Activated naive CD8-positive, alpha-beta T cell treated with anti-CD3 and anti-CD28 coated beads for 36 hours (primary cell): Measurements from ENCODE around the gene ACOX3. TPM values are rescaled to one million over a fixed set of nuclear protein-coding genes. Genes with fewer than 3 reads are reported as not detected.

Source experiments
- DNase-seq: peaks from one replicate; pipeline ENCODE4 v3.0.0; 2021
- H3K27ac Mint-ChIP-seq: one replicate; pipeline ENCODE4 v1.8.0; 2022; ENCODE audit warnings: mild to moderate bottlenecking, moderate library complexity, mixed read lengths
- H3K27me3 Mint-ChIP-seq: one replicate; pipeline ENCODE4 v1.8.0; 2022; ENCODE audit warnings: mild to moderate bottlenecking, mixed read lengths
- H3K36me3 Mint-ChIP-seq: one replicate; pipeline ENCODE4 v1.8.0; 2021; ENCODE audit warnings: mild to moderate bottlenecking, mixed read lengths
- H3K4me1 Mint-ChIP-seq: one replicate; pipeline ENCODE4 v1.8.0; 2021; ENCODE audit warnings: mixed read lengths
- H3K4me3 Mint-ChIP-seq: one replicate; pipeline ENCODE4 v1.8.0; 2022; ENCODE audit warnings: mild to moderate bottlenecking, moderate library complexity, mixed read lengths
- H3K9me3 Mint-ChIP-seq: one replicate; pipeline ENCODE4 v1.8.0; 2022; ENCODE audit warnings: mixed read lengths
- total RNA-seq, 2 experiments: library from RNA; stranded (reverse); gene quantifications; one replicate each; pipeline ENCODE4 v1.2.3, GENCODE V29; 2021

The ACOX3 gene
- total RNA-seq, 2 experiments from 2014 or later, result 13.9 to 16.4 TPM

- H3K4me3 Mint-ChIP-seq, result no peak overlapping the region
- peaks cover 6% of the 10 kb centered on the region for H3K36me3 Mint-ChIP-seq
- no peak overlapping the region for H3K27ac Mint-ChIP-seq
- H3K27me3 Mint-ChIP-seq, result no peaks in the 10 kb centered on the region
- no peak for DNase-seq
- no peaks in the 10 kb centered on the region for H3K9me3 Mint-ChIP-seq
- H3K4me1 Mint-ChIP-seq, result no peaks in the 10 kb centered on the region
Observed at GRCh38 chr4:8472158-8472688, 31.7 kb upstream of the ACOX3 start.

GRCh38 chr4:8471211-8471875 lies 30.8 kb upstream of the ACOX3 start:
- Mint-ChIP-seq H3K27me3 (no peaks in the 10 kb centered on the region), H3K4me1 (no peaks in the 10 kb centered on the region), H3K36me3 (peaks cover 4% of the 10 kb centered on the region), H3K27ac (no peak overlapping the region), H3K9me3 (no peaks in the 10 kb centered on the region), H3K4me3 (no peak overlapping the region)
- no peak for DNase-seq

DNA sequence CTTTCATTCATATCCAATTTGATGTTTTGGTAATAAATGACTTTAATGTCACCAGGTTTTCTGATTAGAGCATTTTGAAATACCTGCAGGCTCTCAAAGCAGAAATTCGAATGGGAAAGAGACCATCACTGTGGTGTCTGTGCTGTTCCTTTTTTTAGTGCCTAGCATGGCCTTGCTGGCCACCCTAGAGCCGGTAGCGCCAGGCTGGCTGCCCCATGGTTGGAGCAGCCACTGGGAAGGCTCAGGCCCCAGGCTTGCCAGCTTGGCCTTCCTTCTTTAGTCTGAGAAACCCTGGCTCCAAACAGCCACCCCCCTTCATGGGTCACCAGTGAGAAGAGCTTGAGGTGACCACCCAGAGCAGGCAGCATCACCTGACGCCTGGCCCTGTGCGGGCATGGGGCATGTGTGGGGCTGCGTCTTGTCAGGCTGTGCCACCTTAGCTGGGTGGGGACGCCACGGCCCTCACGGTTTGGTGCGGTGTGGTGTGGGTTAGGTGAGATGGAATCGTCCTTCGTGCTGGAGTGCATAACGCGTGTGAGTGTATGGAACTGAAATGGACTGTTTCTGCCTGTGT lies 30.0 kb upstream of the ACOX3 start:
- H3K27ac Mint-ChIP-seq, result no peak overlapping the region
- H3K4me3 Mint-ChIP-seq, result no peak overlapping the region
- no peaks in the 10 kb centered on the region for H3K4me1 Mint-ChIP-seq
- no peak for DNase-seq
- no peaks in the 10 kb centered on the region for H3K27me3 Mint-ChIP-seq
- H3K9me3 Mint-ChIP-seq, result no peaks in the 10 kb centered on the region
- H3K36me3 Mint-ChIP-seq, result peaks cover 4% of the 10 kb centered on the region

GRCh38 chr4:8469550-8469949 lies 29.0 kb upstream of the ACOX3 start:
- Mint-ChIP-seq H3K9me3 (no peaks in the 10 kb centered on the region), H3K27me3 (no peaks in the 10 kb centered on the region), H3K36me3 (peaks cover 8% of the 10 kb centered on the region), H3K4me3 (no peak overlapping the region), H3K4me1 (no peaks in the 10 kb centered on the region), H3K27ac (no peak overlapping the region)
- no peak for DNase-seq

GRCh38 chr4:8468746-8469535 lies 28.4 kb upstream of the ACOX3 start:
- peaks cover 8% of the 10 kb centered on the region for H3K36me3 Mint-ChIP-seq
- H3K4me1 Mint-ChIP-seq, result no peaks in the 10 kb centered on the region
- H3K4me3 Mint-ChIP-seq, result no peak overlapping the region
- no peaks in the 10 kb centered on the region for H3K9me3 Mint-ChIP-seq
- peak; percentile 45 for DNase-seq
- H3K27me3 Mint-ChIP-seq, result no peaks in the 10 kb centered on the region
- no peak overlapping the region for H3K27ac Mint-ChIP-seq

DNA sequence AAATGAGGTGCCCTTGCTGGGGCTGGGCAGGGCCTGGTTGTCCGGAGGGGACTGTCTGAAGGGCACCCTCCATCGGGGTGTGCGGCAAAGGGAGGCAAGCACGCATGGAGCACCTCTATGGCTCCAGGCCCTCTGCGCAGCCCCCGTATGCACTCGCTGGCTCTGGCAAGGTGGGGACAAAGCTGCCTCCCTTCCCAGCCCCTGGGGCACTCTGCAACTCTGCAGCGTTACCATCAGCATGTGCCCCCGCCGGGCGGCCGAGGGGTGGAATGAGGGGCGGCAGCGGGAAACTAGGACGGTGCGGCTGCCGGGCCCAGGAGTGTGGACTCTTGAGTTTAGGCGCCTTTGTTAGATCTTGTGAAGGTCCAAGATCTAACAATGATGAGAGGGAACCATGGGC lies 26.5 kb upstream of the ACOX3 start:
- H3K4me3 Mint-ChIP-seq, result no peak overlapping the region
- no peaks in the 10 kb centered on the region for H3K9me3 Mint-ChIP-seq
- H3K36me3 Mint-ChIP-seq, result peaks cover 9% of the 10 kb centered on the region
- no peaks in the 10 kb centered on the region for H3K27me3 Mint-ChIP-seq
- H3K27ac Mint-ChIP-seq, result no peak overlapping the region
- H3K4me1 Mint-ChIP-seq, result no peaks in the 10 kb centered on the region
- DNase-seq, result no peak

DNA sequence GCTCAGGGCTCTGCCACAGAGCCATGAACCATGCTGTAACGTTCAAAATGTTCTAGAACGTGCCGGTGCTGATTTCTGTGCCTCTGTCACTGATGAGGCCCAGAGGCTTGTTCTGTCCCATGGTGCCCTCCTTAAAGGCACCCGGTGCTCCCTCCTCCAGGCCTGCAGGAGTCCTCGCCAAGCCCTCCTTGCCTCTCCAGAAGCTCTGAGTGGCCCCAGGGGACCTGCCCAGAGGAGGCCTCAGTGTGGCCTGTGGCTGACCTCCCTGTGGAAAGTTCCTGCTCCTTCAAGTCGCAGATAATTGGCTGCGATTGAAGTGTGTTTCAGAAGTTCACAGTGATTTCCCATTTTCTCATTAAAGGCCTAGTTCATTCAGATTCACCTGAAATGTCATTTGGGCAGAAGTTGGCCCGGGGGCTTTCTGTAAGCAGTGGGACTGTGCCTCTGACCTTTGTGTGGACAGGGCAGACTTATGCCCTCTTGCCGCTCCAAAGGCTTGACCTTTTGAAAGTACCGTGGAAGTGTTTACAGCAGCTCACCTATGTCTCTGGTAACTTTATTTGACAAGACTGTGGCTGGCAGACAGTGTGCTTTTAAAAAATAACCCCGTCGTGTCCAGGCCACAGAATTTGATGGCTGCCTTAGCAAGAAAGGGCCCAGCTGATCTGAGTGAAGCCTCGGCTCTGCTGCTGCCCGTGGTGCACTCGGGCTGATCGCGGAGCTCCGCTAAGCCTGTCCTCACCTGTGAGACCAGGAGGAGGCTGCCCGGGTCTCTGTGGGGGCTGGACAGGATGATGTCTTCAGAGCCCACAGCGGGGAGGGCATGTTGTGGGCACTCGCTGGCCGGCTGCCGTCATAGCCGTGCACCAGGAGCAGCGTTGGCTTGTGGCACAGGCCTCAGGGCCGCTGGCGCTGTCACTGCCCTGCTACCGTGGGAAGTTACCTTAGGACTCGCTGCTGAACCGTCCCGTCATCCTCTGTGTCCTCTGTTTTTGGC lies 25.4 kb upstream of the ACOX3 start:
- Mint-ChIP-seq H3K36me3 (peaks cover 11% of the 10 kb centered on the region), H3K4me1 (no peaks in the 10 kb centered on the region), H3K4me3 (no peak overlapping the region), H3K9me3 (no peaks in the 10 kb centered on the region), H3K27ac (no peak overlapping the region), H3K27me3 (no peaks in the 10 kb centered on the region)
- no peak for DNase-seq

GRCh38 chr4:8464381-8464780 lies 23.9 kb upstream of the ACOX3 start:
- Mint-ChIP-seq H3K36me3 (peaks cover 11% of the 10 kb centered on the region), H3K4me1 (no peaks in the 10 kb centered on the region), H3K4me3 (no peak overlapping the region), H3K9me3 (no peaks in the 10 kb centered on the region), H3K27ac (no peak overlapping the region), H3K27me3 (no peaks in the 10 kb centered on the region)
- DNase-seq, result no peak

DNA sequence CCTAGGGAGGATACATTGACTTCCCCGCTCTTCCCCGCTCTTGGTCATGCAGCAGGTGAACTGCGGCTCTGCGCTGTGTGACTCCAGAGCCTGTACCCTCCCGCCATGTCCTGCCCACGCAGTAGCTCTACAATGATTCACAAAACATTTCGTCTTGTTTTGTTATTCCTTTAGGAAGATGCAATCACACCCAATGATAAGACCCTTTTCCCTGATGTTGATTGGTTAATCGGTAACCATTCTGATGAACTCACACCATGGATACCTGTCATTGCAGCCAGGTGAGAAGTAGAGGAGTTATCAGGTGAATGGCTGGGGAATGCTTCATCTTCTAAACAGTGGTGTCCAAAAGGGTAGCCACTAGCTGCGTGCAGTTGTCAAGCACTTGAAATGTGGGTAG lies 23.3 kb upstream of the ACOX3 start:
- Mint-ChIP-seq H3K4me3 (no peak overlapping the region), H3K36me3 (peaks cover 6% of the 10 kb centered on the region), H3K27me3 (no peaks in the 10 kb centered on the region), H3K9me3 (no peaks in the 10 kb centered on the region), H3K27ac (no peak overlapping the region), H3K4me1 (no peaks in the 10 kb centered on the region)
- DNase-seq, result no peak

GRCh38 chr4:8461616-8462015 lies 21.1 kb upstream of the ACOX3 start:
- H3K4me3 Mint-ChIP-seq, result no peak overlapping the region
- DNase-seq, result no peak
- no peaks in the 10 kb centered on the region for H3K4me1 Mint-ChIP-seq
- peaks cover 6% of the 10 kb centered on the region for H3K36me3 Mint-ChIP-seq
- no peak overlapping the region for H3K27ac Mint-ChIP-seq
- no peaks in the 10 kb centered on the region for H3K9me3 Mint-ChIP-seq
- no peaks in the 10 kb centered on the region for H3K27me3 Mint-ChIP-seq

GRCh38 chr4:8461086-8461485 lies 20.6 kb upstream of the ACOX3 start:
- no peaks in the 10 kb centered on the region for H3K9me3 Mint-ChIP-seq
- H3K27me3 Mint-ChIP-seq, result no peaks in the 10 kb centered on the region
- no peak for DNase-seq
- peaks cover 9% of the 10 kb centered on the region for H3K36me3 Mint-ChIP-seq
- H3K27ac Mint-ChIP-seq, result no peak overlapping the region
- H3K4me1 Mint-ChIP-seq, result no peaks in the 10 kb centered on the region
- no peak overlapping the region for H3K4me3 Mint-ChIP-seq

DNA sequence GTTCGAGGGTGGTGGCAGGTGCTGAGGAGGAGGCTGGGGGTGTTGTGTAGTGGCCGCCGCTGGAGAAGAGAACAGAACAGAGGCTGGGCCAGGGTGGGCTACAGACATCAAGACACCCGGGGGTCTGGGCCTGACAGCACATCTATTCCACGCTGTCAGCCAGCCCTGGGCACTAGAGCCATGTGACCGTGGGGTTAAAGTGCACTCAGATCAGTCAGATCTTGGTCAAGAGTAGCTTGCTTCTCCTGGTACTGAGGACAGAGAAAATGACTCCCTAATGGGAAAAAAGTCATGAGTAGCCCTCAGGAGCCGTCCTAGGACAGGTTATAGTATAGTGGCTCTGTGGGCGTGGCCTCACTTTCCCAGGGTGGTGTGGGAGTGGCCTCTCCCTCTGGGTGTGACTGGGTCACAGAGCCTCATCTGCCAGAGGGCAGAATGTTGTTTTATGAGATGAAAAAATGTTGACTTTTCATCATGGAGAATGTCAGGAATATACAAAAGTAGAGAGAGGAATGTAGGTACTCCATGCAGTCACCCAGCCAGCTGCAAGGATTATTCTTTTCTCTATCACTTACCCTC lies 19.4 kb upstream of the ACOX3 start:
- Mint-ChIP-seq H3K36me3 (peaks cover 6% of the 10 kb centered on the region), H3K27me3 (no peaks in the 10 kb centered on the region), H3K27ac (no peak overlapping the region), H3K4me1 (no peaks in the 10 kb centered on the region), H3K9me3 (no peaks in the 10 kb centered on the region), H3K4me3 (no peak overlapping the region)
- no peak for DNase-seq

DNA sequence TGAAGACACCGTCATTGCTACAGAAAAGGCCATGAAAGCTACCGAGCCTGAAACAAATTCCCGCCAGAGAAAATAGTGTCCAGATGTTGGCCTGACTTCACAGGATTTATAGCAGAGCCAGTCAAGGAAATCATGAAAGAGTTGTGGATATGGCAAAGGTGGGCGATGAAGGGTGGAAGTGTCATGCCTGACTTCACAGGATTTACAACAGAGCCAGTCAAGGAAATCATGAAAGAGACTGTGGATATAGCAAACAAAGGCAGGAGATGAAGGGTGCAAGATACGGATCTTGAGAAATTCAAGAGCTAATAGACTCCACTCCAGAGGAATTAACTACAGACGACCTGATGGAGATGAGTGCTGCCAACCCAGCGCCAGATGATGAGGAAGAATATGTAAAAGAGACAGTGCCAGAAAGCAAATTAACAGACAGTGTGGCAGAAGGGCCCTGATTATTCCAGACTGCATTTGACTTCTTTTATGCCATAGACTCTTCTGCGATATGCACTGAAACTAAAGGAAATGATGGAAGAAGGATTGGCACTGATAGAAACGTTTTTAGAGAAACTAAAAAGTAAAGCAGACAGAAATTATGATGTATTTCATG lies 17.2 kb upstream of the ACOX3 start:
- peaks cover 8% of the 10 kb centered on the region for H3K36me3 Mint-ChIP-seq
- no peak overlapping the region for H3K27ac Mint-ChIP-seq
- H3K4me1 Mint-ChIP-seq, result no peaks in the 10 kb centered on the region

DNA sequence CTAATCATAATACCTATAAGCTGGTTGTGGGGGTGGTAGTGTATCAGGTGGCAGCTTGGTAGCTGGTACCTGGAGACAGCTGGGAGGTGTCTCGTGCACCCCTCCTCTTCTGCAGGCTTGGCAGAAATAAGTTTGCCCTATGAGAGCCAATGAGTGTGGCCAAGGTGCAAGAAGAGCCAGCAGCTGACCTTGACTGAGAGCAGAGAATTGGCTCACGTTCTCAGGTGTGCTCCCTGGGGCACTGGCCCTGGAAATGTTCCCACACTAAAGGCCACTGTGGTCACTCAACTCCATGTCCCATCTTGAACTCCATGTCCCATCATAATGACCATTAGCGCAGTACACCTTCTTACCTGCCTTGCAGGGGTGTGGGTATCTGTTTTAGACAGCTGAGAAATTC lies 13.4 kb upstream of the ACOX3 start:
- peaks cover 2% of the 10 kb centered on the region for H3K4me1 Mint-ChIP-seq
- no peak overlapping the region for H3K27ac Mint-ChIP-seq

More for the DNA sequence above, 17.2 kb upstream of the ACOX3 start:
- Mint-ChIP-seq H3K4me3 (no peak overlapping the region), H3K27me3 (no peaks in the 10 kb centered on the region), H3K9me3 (no peaks in the 10 kb centered on the region)
- no peak for DNase-seq

More for the DNA sequence above, 13.4 kb upstream of the ACOX3 start:
- H3K27me3 Mint-ChIP-seq, result no peaks in the 10 kb centered on the region
- peaks cover 15% of the 10 kb centered on the region for H3K36me3 Mint-ChIP-seq
- no peaks in the 10 kb centered on the region for H3K9me3 Mint-ChIP-seq
- no peak for DNase-seq
- H3K4me3 Mint-ChIP-seq, result no peak overlapping the region
